Measurements from ENCODE around the gene TMEM120A. TPM values are rescaled to one million over a fixed set of nuclear protein-coding genes. Genes with fewer than 3 reads are reported as not detected.
A peak's percentile ranks its signal among the peaks of the same experiment; 100 is the strongest.

Gene TMEM120A
- polyA plus RNA-seq, 1 donor (not counting 4 experiments of a cell fraction or from before 2014, with no cell fraction given) = 47.0 TPM

DNA sequence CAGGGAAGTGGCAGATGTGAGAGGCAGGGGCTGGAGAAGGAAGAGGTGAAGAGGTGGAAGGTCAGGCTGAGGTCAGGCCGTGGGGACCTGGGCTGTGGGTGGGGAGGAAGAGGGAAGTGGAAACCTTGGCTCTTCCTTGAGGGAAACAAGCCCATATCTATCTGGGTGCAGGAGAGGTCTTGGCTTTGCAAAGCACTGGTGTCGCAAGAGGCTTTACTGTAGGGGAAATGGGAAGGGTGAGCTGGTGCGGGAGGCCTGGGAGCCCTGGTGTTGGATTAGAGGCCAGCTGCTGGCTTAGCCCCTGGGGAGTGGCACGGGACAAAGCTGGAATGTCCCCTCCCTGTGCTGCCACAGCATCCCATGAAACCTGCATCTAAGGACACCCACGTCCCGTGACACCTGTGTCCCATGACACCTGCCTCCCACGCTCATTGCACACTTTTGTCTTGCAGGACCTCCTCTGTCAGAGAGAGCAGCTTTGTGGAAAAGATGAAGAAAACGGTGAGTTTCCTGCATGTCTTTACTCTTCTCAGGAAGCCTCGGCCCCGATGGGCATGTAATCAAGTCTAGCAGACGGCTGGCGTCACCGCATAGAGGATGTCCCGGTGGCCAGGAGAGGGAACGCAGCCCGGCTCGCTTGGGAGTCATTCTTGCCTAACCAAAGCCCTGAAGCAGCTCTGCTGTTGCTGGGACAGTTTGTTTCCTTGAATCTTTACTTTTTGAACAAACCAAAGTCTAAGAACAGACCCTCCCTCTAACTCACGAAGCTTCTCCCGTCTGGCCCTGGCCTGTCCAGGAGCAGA is 22.2 kb downstream of the TMEM120A start:
- Histone ChIP-seq H3K9ac (ENCODE audit: control insufficient read depth, extremely low read depth, insufficient read depth, low read length) (no peak overlapping the region), H3K9me3 (ENCODE audit: control insufficient read depth, low read depth, low read length) (no peaks in the 10 kb centered on the region), H3K36me3 (ENCODE audit: control insufficient read depth in 2 of 2, extremely low read depth in 1 of 2, insufficient read depth in 2 of 2, low read length in 2 of 2) (peaks cover 3 to 6% of the 10 kb centered on the region in 2 experiments), H4K20me1 (ENCODE audit: control insufficient read depth, extremely low read depth, insufficient read depth, low read length) (no peaks in the 10 kb centered on the region), H3K4me3 (ENCODE audit: control insufficient read depth in 2 of 3, extremely low read depth in 1 of 3, insufficient read depth in 2 of 3, low read depth in 1 of 3, low read length in 3 of 3) (no peak overlapping the region), H3K4me1 (ENCODE audit: control insufficient read depth, extremely low read depth, insufficient read depth, low read length) (no peaks in the 10 kb centered on the region), H3K27ac (ENCODE audit: control insufficient read depth, insufficient read depth, low read length) (no peak overlapping the region), H2AFZ (ENCODE audit: control insufficient read depth, low read length) (no peak overlapping the region), H3K4me2 (ENCODE audit: control insufficient read depth, extremely low read depth, insufficient read depth, low read depth, low read length) (no peak overlapping the region), H3K79me2 (ENCODE audit: control insufficient read depth, insufficient read depth, low read length) (no peaks in the 10 kb centered on the region), H3K27me3 (ENCODE audit: control insufficient read depth, extremely low read depth, insufficient read depth, low read length) (no peaks in the 10 kb centered on the region), H3K9me1 (ENCODE audit: control insufficient read depth, extremely low read depth, insufficient read depth, low read length) (no peaks in the 10 kb centered on the region)
- dilution Hi-C loops (cut with MboI; ENCODE audit: extremely low pct_ligation_motif_present, low sequenced_read_pairs) = no loop called here
- FAIRE-seq = no peak
- DNase-seq (ENCODE audit: low read depth, low spot score) = no peak
- TF ChIP-seq, protein P1, sequence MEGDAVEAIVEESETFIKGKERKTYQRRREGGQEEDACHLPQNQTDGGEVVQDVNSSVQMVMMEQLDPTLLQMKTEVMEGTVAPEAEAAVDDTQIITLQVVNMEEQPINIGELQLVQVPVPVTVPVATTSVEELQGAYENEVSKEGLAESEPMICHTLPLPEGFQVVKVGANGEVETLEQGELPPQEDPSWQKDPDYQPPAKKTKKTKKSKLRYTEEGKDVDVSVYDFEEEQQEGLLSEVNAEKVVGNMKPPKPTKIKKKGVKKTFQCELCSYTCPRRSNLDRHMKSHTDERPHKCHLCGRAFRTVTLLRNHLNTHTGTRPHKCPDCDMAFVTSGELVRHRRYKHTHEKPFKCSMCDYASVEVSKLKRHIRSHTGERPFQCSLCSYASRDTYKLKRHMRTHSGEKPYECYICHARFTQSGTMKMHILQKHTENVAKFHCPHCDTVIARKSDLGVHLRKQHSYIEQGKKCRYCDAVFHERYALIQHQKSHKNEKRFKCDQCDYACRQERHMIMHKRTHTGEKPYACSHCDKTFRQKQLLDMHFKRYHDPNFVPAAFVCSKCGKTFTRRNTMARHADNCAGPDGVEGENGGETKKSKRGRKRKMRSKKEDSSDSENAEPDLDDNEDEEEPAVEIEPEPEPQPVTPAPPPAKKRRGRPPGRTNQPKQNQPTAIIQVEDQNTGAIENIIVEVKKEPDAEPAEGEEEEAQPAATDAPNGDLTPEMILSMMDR (optimal IDR thresholded peaks at IDR 0.05 in 1 of 3, IDR thresholded peaks at IDR 0.05 in 1 of 3, conservative IDR thresholded peaks at IDR 0.05 in 1 of 3; ENCODE audit: extremely low read depth in 1 of 3, insufficient read depth in 2 of 3, low read length in 3 of 3) = peak in 2 of 3 experiments; percentile 17 to 25
- no peak for TF ChIP-seq EZH2 (IDR thresholded peaks at IDR 0.05; ENCODE audit: low read length)

DNA sequence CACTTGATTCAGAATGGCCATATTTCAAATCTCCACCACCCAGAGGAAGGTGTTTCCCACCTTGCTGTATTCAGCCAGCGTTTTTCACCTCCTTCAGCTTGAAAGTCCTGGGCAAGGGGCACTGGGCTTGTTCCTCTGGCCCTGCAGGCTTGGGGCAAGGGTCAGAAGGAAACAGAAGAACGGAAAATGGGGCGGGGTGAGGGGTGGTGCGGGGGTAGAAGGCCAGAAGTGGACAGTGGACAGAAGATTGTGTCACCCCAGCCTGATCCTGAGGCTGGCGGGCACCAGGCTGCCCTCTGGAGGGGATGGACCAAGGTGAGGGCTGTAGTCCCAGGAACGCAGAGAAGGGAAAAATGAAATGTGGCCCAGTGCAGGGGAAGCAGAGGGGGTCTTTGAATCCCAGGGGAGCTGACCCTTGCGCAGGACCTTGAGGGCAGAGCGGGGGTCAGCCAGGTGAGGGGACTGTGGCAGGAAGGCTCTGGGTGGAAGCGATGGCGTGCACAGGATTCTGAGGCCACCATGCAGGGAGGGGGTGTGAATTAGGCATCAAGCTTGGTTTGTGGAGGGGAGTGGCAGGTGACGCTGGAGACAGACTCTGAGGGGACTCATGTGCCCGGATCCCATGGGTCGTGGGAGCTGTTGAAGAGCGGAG is 23.0 kb downstream of the TMEM120A start:
- Histone ChIP-seq H4K20me1 (ENCODE audit: control insufficient read depth, extremely low read depth, insufficient read depth, low read length) (no peaks in the 10 kb centered on the region), H3K9ac (ENCODE audit: control insufficient read depth, extremely low read depth, insufficient read depth, low read length) (no peak overlapping the region), H3K4me1 (ENCODE audit: control insufficient read depth, extremely low read depth, insufficient read depth, low read length) (no peaks in the 10 kb centered on the region), H3K4me2 (ENCODE audit: control insufficient read depth, extremely low read depth, insufficient read depth, low read depth, low read length) (no peak overlapping the region), H3K27ac (ENCODE audit: control insufficient read depth, insufficient read depth, low read length) (no peak overlapping the region), H2AFZ (ENCODE audit: control insufficient read depth, low read length) (no peak overlapping the region), H3K79me2 (ENCODE audit: control insufficient read depth, insufficient read depth, low read length) (no peaks in the 10 kb centered on the region), H3K4me3 (ENCODE audit: control insufficient read depth in 2 of 3, extremely low read depth in 1 of 3, insufficient read depth in 2 of 3, low read depth in 1 of 3, low read length in 3 of 3) (no peak overlapping the region), H3K9me1 (ENCODE audit: control insufficient read depth, extremely low read depth, insufficient read depth, low read length) (no peaks in the 10 kb centered on the region), H3K36me3 (ENCODE audit: control insufficient read depth in 2 of 2, extremely low read depth in 1 of 2, insufficient read depth in 2 of 2, low read length in 2 of 2) (peaks cover 3 to 8% of the 10 kb centered on the region in 2 experiments), H3K9me3 (ENCODE audit: control insufficient read depth, low read depth, low read length) (no peaks in the 10 kb centered on the region), H3K27me3 (ENCODE audit: control insufficient read depth, extremely low read depth, insufficient read depth, low read length) (no peaks in the 10 kb centered on the region)
- FAIRE-seq (no peak), DNase-seq (ENCODE audit: low read depth, low spot score) (no peak)
- TF ChIP-seq, protein P1 (optimal IDR thresholded peaks at IDR 0.05 in 1 of 3, IDR thresholded peaks at IDR 0.05 in 1 of 3, conservative IDR thresholded peaks at IDR 0.05 in 1 of 3; ENCODE audit: extremely low read depth in 1 of 3, insufficient read depth in 2 of 3, low read length in 3 of 3) = no peak
- TF ChIP-seq EZH2 (IDR thresholded peaks at IDR 0.05; ENCODE audit: low read length) = no peak
- dilution Hi-C loops (cut with MboI; ENCODE audit: extremely low pct_ligation_motif_present, low sequenced_read_pairs) = no loop called here

Data from keratinocyte (primary cell).